HL-60 (cell line): ENCODE results near the gene KLHL24.

Experiments
- DNase-seq, 2 experiments: peaks; one replicate each; pipeline ENCODE4 v3.0.0-alpha.2; 2010 to 2020; ENCODE audit warnings: low read depth in 1 of 2, low spot score in 1 of 2
- H3K27ac ChIP-seq: fragments of 250-450 bp; sonication (Bioruptor Pico); replicated peaks from 2 replicates; pipeline ENCODE4 v1.5.1; 2020; ENCODE audit warnings: mild to moderate bottlenecking, moderate library complexity
- H3K27me3 ChIP-seq: fragments of 250-450 bp; sonication (Bioruptor Pico); 2 replicates; pipeline ENCODE4 v1.5.1; 2021; ENCODE audit warnings: mild to moderate bottlenecking, moderate library complexity; ENCODE audit not compliant: insufficient read depth, poor library complexity, severe bottlenecking
- H3K4me3 ChIP-seq: replicated peaks from 2 replicates; pipeline ENCODE4 v1.5.1; 2011; ENCODE audit warnings: mild to moderate bottlenecking, control low read depth, low read length; ENCODE audit not compliant: insufficient read depth
- CTCF ChIP-seq: IDR thresholded peaks from one replicate; pipeline ENCODE4 v1.5.1; 2011; ENCODE audit warnings: low read length, control low read depth, inconsistent platforms; ENCODE audit not compliant: insufficient read depth
- GABPA ChIP-seq: IDR thresholded peaks from 2 replicates; pipeline ENCODE4 v1.6.1; 2012; ENCODE audit warnings: low read depth
- POLR2AphosphoS5 ChIP-seq: IDR thresholded peaks from 2 replicates; pipeline ENCODE4 v1.6.1; 2012; ENCODE audit warnings: low read depth
- REST ChIP-seq: IDR thresholded peaks from 2 replicates; pipeline ENCODE4 v1.6.1; 2012; ENCODE audit warnings: low read depth; ENCODE audit not compliant: insufficient replicate concordance
- SPI1 ChIP-seq: IDR thresholded peaks from 2 replicates; pipeline ENCODE4 v1.6.1; 2012; ENCODE audit warnings: low read depth, mild to moderate bottlenecking, borderline replicate concordance
- long read RNA-seq: library from polyadenylated mRNA; unstranded; transcript quantifications from one replicate; pipeline ENCODE4 v2.0.0, GENCODE V29; 2020

KLHL24 gene
- long read RNA-seq, full-length matches to known transcripts, result 110 of 225 reads
- long read RNA-seq, partial matches to known transcripts, result 10 of 225 reads
- long read RNA-seq, other reads (novel, unspliced or antisense), result 105 of 225 reads

GRCh38 chr3:183635431-183636220 lies at the start of gene KLHL24:
Gene KLHL24, plus strand, starts transcription at chr3:183635623. Its CDS starts 14,734 bp downstream, at chr3:183650357.
- DNase-seq, result peak; percentile 74 to 95
- H3K4me3 ChIP-seq, result peak within 1 kb of the TSS; percentile 98
- H3K27me3 ChIP-seq, result no peaks in the 10 kb centered on the region
- H3K27ac ChIP-seq, result peak within 1 kb of the TSS; percentile 78
- TF ChIP-seq POLR2AphosphoS5, result 0 out of 2 replicates have a peak, but pooled peaks have one; percentile 61
- no peak for TF ChIP-seq SPI1
- TF ChIP-seq CTCF, result no peak

GRCh38 chr3:183586477-183586876 lies 48.9 kb upstream of the KLHL24 start:
- DNase-seq, result no peak
- Histone ChIP-seq H3K27me3 (no peaks in the 10 kb centered on the region), H3K4me3 (no peak overlapping the region), H3K27ac (no peak overlapping the region; the same call in 1 of the 2 replicates)
- no peak for TF ChIP-seq CTCF
- no peak for TF ChIP-seq REST
- TF ChIP-seq SPI1, result no peak
- no peak for TF ChIP-seq GABPA
- no peak for TF ChIP-seq POLR2AphosphoS5

GRCh38 chr3:183587336-183587735 lies 48.1 kb upstream of the KLHL24 start:
- TF ChIP-seq SPI1 (peak; percentile 82), CTCF (no peak), GABPA (no peak)
- peak overlapping the region; percentile 60 for H3K27ac ChIP-seq
- peak; percentile 68 to 70 for DNase-seq

GRCh38 chr3:183590442-183590841 lies 45.0 kb upstream of the KLHL24 start:
- Histone ChIP-seq H3K27ac (no peak overlapping the region), H3K4me3 (no peak overlapping the region), H3K27me3 (no peaks in the 10 kb centered on the region)
- TF ChIP-seq GABPA, result no peak
- no peak for TF ChIP-seq CTCF
- no peak for DNase-seq

More at GRCh38 chr3:183587336-183587735, 48.1 kb upstream of the KLHL24 start:
- Histone ChIP-seq H3K27me3 (no peaks in the 10 kb centered on the region), H3K4me3 (no peak overlapping the region)
